HCT116 (cell line): ENCODE results near the gene PCDHA10. TPM values are rescaled to one million over a fixed set of nuclear protein-coding genes. Genes with fewer than 3 reads are reported as not detected.

ENCODE experiments used
- ATAC-seq: fragments of 200-7000 bp; cut with Tn5 transposase; 2 replicates; pipeline ENCODE4 v1.9.1; 2020; ENCODE audit warnings: mild to moderate bottlenecking, moderate library complexity
- BruUV-seq: library from RNA; stranded (reverse); fragments of 400-500 nt; replicated peaks from 2 replicates; lab custom pipeline; 2021; lab: Mats Ljungman, UMichigan
- CTCF ChIA-PET: fragments of 300-600 bp; sonication (Branson Sonifier 250); formaldehyde crosslinking; loops from one replicate; lab custom pipeline; 2021; ENCODE audit warnings: antibody characterized with exemption; lab: Charles Lee
- POLR2A ChIA-PET: fragments of 300-600, 350-600 bp; sonication (Branson Sonifier 250); formaldehyde crosslinking; loops from one replicate; lab custom pipeline; 2021; ENCODE audit warnings: antibody characterized with exemption; lab: Charles Lee
- RAD21 ChIA-PET, 2 experiments: fragments of 300-600 bp; sonication (Branson Sonifier 250); formaldehyde crosslinking; loops; one replicate each; lab custom pipeline; 2023; ENCODE audit warnings: low total read pairs in 2 of 2; ENCODE audit not compliant: uncharacterized antibody in 2 of 2, unreplicated experiment in 2 of 2, low non-redundant PET in 1 of 2; lab: Charles Lee
- DNase-seq: peaks from one replicate; pipeline ENCODE4 v3.0.0-alpha.2; 2010; ENCODE audit warnings: low read depth, low spot score
- H2AFZ ChIP-seq: fragments of 200-600 bp; shearing (Covaris generic), sonication (generic); 2 replicates; pipeline ENCODE4 v1.6.1; 2017; ENCODE audit warnings: low read depth, mixed run types, mixed read lengths, antibody characterized with exemption, low read length; ENCODE audit not compliant: poor library complexity, severe bottlenecking
- H3K27ac ChIP-seq: 2 replicates; pipeline ENCODE4 v1.5.1; 2012; ENCODE audit warnings: low read depth, low read length
- H3K27me3 ChIP-seq: fragments of 200-600 bp; sonication (generic); 2 replicates; pipeline ENCODE4 v1.6.1; 2016; ENCODE audit warnings: mixed run types, low read length, mixed read lengths; ENCODE audit not compliant: insufficient read depth
- H3K36me3 ChIP-seq, 2 experiments: fragments of 200-500 bp in 1 of 2; fragments of 200-600 bp in 1 of 2; sonication (Bioruptor generic) in 1 of 2; sonication (generic) in 1 of 2; 2 replicates each; pipeline versions ENCODE4 v1.5.1 to v1.6.1; 2014 to 2016; ENCODE audit warnings: low read length in 2 of 2, inconsistent platforms in 1 of 2, mixed read lengths in 1 of 2, mixed run types in 1 of 2; ENCODE audit not compliant: insufficient read depth in 2 of 2, control insufficient read depth in 1 of 2
- H3K4me1 ChIP-seq, 2 experiments: fragments of 200-600 bp in 1 of 2; sonication (generic) in 1 of 2; 2 replicates each; pipeline versions ENCODE4 v1.5.1 to v1.6.1; 2012 to 2017; ENCODE audit warnings: low read length in 2 of 2, inconsistent platforms in 1 of 2, mild to moderate bottlenecking in 1 of 2, mixed read lengths in 1 of 2, mixed run types in 1 of 2, moderate library complexity in 1 of 2; ENCODE audit not compliant: insufficient read depth in 2 of 2, control insufficient read depth in 1 of 2
- H3K4me2 ChIP-seq: fragments of 200-600 bp; sonication (generic); 2 replicates; pipeline ENCODE4 v1.6.1; 2017; ENCODE audit warnings: mixed run types, low read length, mixed read lengths
- H3K4me3 ChIP-seq, 2 experiments: fragments of 200-600 bp in 1 of 2; sonication (generic) in 1 of 2; replicated peaks in 1 of 2; 2 replicates each; pipeline ENCODE4 v1.5.1; 2011 to 2016; ENCODE audit warnings: low read length in 2 of 2, control low read depth in 1 of 2, low read depth in 1 of 2, mild to moderate bottlenecking in 1 of 2, mixed read lengths in 1 of 2, mixed run types in 1 of 2
- H3K79me2 ChIP-seq: fragments of 200-600 bp; sonication (generic); 2 replicates; pipeline ENCODE4 v1.6.1; 2017; ENCODE audit warnings: mild to moderate bottlenecking, mixed run types, low read length, moderate library complexity, mixed read lengths; ENCODE audit not compliant: insufficient read depth
- H3K9ac ChIP-seq: fragments of 200-600 bp; sonication (generic); 2 replicates; pipeline ENCODE4 v1.6.1; 2016; ENCODE audit warnings: low read length, mixed read lengths
- H3K9me2 ChIP-seq: fragments of 200-600 bp; sonication (generic), shearing (Covaris generic); 2 replicates; pipeline ENCODE4 v1.6.1; 2017; ENCODE audit warnings: mixed run types, mild to moderate bottlenecking, moderate library complexity; ENCODE audit not compliant: insufficient read depth
- H3K9me3 ChIP-seq, 2 experiments: fragments of 200-500 bp in 1 of 2; fragments of 200-600 bp in 1 of 2; sonication (Bioruptor generic) in 1 of 2; sonication (generic) in 1 of 2; 2 replicates each; pipeline ENCODE4 v1.6.1; 2014 to 2017; ENCODE audit warnings: low read length in 2 of 2, mixed read lengths in 2 of 2, inconsistent platforms in 1 of 2, low read depth in 1 of 2, mild to moderate bottlenecking in 1 of 2, mixed run types in 1 of 2, moderate library complexity in 1 of 2; ENCODE audit not compliant: control insufficient read depth in 1 of 2, insufficient read depth in 1 of 2
- H4K20me1 ChIP-seq: fragments of 200-600 bp; sonication (generic), shearing (Covaris generic); 2 replicates; pipeline ENCODE4 v1.6.1; 2017; ENCODE audit warnings: mixed run types, mild to moderate bottlenecking, moderate library complexity; ENCODE audit not compliant: insufficient read depth
- CBX3 ChIP-seq: IDR thresholded peaks from 2 replicates; pipeline ENCODE4 v1.6.1; 2012; ENCODE audit warnings: low read depth
- CEBPB ChIP-seq: IDR thresholded peaks from 2 replicates; pipeline ENCODE4 v1.6.1; 2012; ENCODE audit warnings: low read depth
- EGR1 ChIP-seq: IDR thresholded peaks from 2 replicates; pipeline ENCODE4 v1.6.1; 2012; ENCODE audit warnings: low read depth
- ELF1 ChIP-seq: IDR thresholded peaks from 2 replicates; pipeline ENCODE4 v1.6.1; 2012; ENCODE audit warnings: low read depth, borderline replicate concordance
- EZH2 ChIP-seq: fragments of 200-600 bp; sonication (generic); IDR thresholded peaks from 2 replicates; pipeline ENCODE4 v1.6.1; 2017; ENCODE audit warnings: antibody characterized with exemption, mixed run types
- JUND ChIP-seq: IDR thresholded peaks from 2 replicates; pipeline ENCODE4 v1.6.1; 2012
- POLR2A ChIP-seq: IDR thresholded peaks from 2 replicates; pipeline ENCODE4 v1.7.0; 2011; ENCODE audit warnings: borderline replicate concordance; ENCODE audit not compliant: insufficient read depth, insufficient read length; ENCODE audit errors: extremely low read depth
- SIN3A ChIP-seq: IDR thresholded peaks from 2 replicates; pipeline ENCODE4 v1.6.1; 2012; ENCODE audit warnings: low read depth
- SRF ChIP-seq: IDR thresholded peaks from 2 replicates; pipeline ENCODE4 v1.6.1; 2012; ENCODE audit warnings: low read depth
- TCF7L2 ChIP-seq: IDR thresholded peaks from 2 replicates; pipeline ENCODE4 v1.7.0; 2011; ENCODE audit warnings: borderline replicate concordance, inconsistent platforms; ENCODE audit not compliant: insufficient read depth, insufficient read length; ENCODE audit errors: extremely low read depth
- ZFX ChIP-seq: fragments of 450-650 bp; IDR thresholded peaks from 2 replicates; pipeline ENCODE4 v1.6.1; 2017
- ZNF274 ChIP-seq: fragments of 200-500 bp; sonication (Bioruptor generic); IDR thresholded peaks from 2 replicates; pipeline ENCODE4 v1.6.1; 2014; ENCODE audit warnings: mild to moderate bottlenecking, low read depth, low read length, inconsistent platforms
- intact Hi-C: fragments of 100-400 bp; cut with micrococcal nuclease; formaldehyde crosslinking; loops from 2 replicates; pipeline ENCODE4 v1.10.0; 2022
- total RNA-seq: library from RNA; stranded (reverse); gene quantifications from one replicate; pipeline ENCODE4 v1.2.1, GENCODE V29; 2021; ENCODE audit not compliant: unreplicated experiment
- TF ChIP-seq, protein P1 (sequence below): IDR thresholded peaks from 2 replicates; pipeline ENCODE4 v1.6.1; 2012

The PCDHA10 gene
- total RNA-seq, 1 experiment from 2014 or later = 0.05 TPM

DNA sequence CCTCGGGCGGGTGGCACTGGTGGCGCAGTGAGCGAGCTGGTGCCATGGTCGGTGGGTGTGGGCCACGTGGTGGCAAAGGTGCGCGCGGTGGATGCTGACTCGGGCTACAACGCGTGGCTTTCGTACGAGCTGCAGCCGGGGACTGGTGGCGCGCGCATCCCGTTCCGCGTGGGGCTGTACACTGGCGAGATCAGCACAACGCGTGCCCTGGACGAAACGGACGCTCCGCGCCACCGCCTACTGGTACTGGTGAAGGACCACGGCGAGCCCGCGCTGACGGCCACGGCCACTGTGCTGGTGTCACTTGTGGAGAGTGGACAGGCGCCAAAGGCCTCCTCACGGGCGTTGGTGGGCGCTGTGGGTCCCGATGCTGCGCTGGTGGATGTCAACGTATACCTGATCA lies 46.8 kb upstream of the PCDHA10 start:
- no peaks in the 10 kb centered on the region for H3K79me2 ChIP-seq
- no peaks in the 10 kb centered on the region for H3K4me1 ChIP-seq
- H2AFZ ChIP-seq = no peak overlapping the region
- no peaks in the 10 kb centered on the region for H3K9me3 ChIP-seq
- no peak overlapping the region for H3K4me2 ChIP-seq
- H3K4me3 ChIP-seq = no peak overlapping the region
- no peaks in the 10 kb centered on the region for H3K9me2 ChIP-seq
- CTCF ChIA-PET = no interaction called here
- H3K36me3 ChIP-seq = no peaks in the 10 kb centered on the region
- POLR2A ChIA-PET = no interaction called here
- intact Hi-C loops = no loop called here
- no peak overlapping the region for H3K27ac ChIP-seq
- no peak overlapping the region for H3K9ac ChIP-seq
- ATAC-seq (no peak), DNase-seq (no peak)
- no peaks in the 10 kb centered on the region for H4K20me1 ChIP-seq
- TF ChIP-seq TCF7L2 (no peak), CBX3 (no peak), ZNF274 (no peak), SRF (no peak), EGR1 (no peak), JUND (no peak), EZH2 (no peak), ZFX (no peak), SIN3A (no peak), ELF1 (no peak), POLR2A (no peak), CEBPB (no peak)
- TF ChIP-seq, protein P1, sequence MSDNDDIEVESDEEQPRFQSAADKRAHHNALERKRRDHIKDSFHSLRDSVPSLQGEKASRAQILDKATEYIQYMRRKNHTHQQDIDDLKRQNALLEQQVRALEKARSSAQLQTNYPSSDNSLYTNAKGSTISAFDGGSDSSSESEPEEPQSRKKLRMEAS = no peak
- BruUV-seq = no TSS peak
- no peaks in the 10 kb centered on the region for H3K27me3 ChIP-seq
- RAD21 ChIA-PET = no interaction called here
